HL-60 (cell line): ENCODE measurements around the gene BRD4.

Experiments used
- DNase-seq, 2 experiments: peaks; one replicate each; pipeline ENCODE4 v3.0.0-alpha.2; 2010 to 2020; ENCODE audit warnings: low read depth in 1 of 2, low spot score in 1 of 2
- H3K27ac ChIP-seq: fragments of 250-450 bp; sonication (Bioruptor Pico); replicated peaks from 2 replicates; pipeline ENCODE4 v1.5.1; 2020; ENCODE audit warnings: mild to moderate bottlenecking, moderate library complexity
- H3K27me3 ChIP-seq: fragments of 250-450 bp; sonication (Bioruptor Pico); 2 replicates; pipeline ENCODE4 v1.5.1; 2021; ENCODE audit warnings: mild to moderate bottlenecking, moderate library complexity; ENCODE audit not compliant: insufficient read depth, poor library complexity, severe bottlenecking
- H3K4me3 ChIP-seq: replicated peaks from 2 replicates; pipeline ENCODE4 v1.5.1; 2011; ENCODE audit warnings: mild to moderate bottlenecking, control low read depth, low read length; ENCODE audit not compliant: insufficient read depth
- GABPA ChIP-seq: IDR thresholded peaks from 2 replicates; pipeline ENCODE4 v1.6.1; 2012; ENCODE audit warnings: low read depth
- POLR2AphosphoS5 ChIP-seq: IDR thresholded peaks from 2 replicates; pipeline ENCODE4 v1.6.1; 2012; ENCODE audit warnings: low read depth
- SPI1 ChIP-seq: IDR thresholded peaks from 2 replicates; pipeline ENCODE4 v1.6.1; 2012; ENCODE audit warnings: low read depth, mild to moderate bottlenecking, borderline replicate concordance
- TF ChIP-seq, protein P1 (sequence below): IDR thresholded peaks from 2 replicates; pipeline ENCODE4 v1.6.1; 2012; ENCODE audit warnings: low read depth; ENCODE audit not compliant: insufficient replicate concordance
- TF ChIP-seq, protein P2 (sequence below): IDR thresholded peaks from one replicate; pipeline ENCODE4 v1.5.1; 2011; ENCODE audit warnings: low read length, control low read depth, inconsistent platforms; ENCODE audit not compliant: insufficient read depth

BRD4 gene

DNA sequence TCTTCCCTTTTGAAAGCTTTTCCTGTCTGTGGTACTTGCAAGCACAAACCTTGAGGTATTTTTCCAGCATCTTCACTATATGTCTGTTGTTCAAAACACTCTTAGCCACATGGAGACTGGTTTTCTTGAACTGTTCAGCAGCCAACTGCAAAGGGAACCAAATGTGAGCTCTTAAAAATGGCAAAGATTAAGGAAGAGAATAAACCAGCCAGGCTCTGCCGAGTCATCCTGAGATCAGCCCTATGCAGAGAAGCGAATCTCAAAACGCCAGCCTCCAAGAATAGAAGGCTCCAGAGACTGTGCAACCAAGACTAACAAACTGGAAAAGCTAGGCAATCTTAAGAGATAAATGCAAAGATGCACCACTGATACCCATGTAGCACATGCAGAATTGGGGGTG is 26.6 kb upstream of the BRD4 start:
- DNase-seq = no peak
- no peaks in the 10 kb centered on the region for H3K27me3 ChIP-seq
- TF ChIP-seq, protein P1, sequence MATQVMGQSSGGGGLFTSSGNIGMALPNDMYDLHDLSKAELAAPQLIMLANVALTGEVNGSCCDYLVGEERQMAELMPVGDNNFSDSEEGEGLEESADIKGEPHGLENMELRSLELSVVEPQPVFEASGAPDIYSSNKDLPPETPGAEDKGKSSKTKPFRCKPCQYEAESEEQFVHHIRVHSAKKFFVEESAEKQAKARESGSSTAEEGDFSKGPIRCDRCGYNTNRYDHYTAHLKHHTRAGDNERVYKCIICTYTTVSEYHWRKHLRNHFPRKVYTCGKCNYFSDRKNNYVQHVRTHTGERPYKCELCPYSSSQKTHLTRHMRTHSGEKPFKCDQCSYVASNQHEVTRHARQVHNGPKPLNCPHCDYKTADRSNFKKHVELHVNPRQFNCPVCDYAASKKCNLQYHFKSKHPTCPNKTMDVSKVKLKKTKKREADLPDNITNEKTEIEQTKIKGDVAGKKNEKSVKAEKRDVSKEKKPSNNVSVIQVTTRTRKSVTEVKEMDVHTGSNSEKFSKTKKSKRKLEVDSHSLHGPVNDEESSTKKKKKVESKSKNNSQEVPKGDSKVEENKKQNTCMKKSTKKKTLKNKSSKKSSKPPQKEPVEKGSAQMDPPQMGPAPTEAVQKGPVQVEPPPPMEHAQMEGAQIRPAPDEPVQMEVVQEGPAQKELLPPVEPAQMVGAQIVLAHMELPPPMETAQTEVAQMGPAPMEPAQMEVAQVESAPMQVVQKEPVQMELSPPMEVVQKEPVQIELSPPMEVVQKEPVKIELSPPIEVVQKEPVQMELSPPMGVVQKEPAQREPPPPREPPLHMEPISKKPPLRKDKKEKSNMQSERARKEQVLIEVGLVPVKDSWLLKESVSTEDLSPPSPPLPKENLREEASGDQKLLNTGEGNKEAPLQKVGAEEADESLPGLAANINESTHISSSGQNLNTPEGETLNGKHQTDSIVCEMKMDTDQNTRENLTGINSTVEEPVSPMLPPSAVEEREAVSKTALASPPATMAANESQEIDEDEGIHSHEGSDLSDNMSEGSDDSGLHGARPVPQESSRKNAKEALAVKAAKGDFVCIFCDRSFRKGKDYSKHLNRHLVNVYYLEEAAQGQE = no peak
- TF ChIP-seq SPI1 (no peak), GABPA (no peak), POLR2AphosphoS5 (no peak)
- TF ChIP-seq, protein P2, sequence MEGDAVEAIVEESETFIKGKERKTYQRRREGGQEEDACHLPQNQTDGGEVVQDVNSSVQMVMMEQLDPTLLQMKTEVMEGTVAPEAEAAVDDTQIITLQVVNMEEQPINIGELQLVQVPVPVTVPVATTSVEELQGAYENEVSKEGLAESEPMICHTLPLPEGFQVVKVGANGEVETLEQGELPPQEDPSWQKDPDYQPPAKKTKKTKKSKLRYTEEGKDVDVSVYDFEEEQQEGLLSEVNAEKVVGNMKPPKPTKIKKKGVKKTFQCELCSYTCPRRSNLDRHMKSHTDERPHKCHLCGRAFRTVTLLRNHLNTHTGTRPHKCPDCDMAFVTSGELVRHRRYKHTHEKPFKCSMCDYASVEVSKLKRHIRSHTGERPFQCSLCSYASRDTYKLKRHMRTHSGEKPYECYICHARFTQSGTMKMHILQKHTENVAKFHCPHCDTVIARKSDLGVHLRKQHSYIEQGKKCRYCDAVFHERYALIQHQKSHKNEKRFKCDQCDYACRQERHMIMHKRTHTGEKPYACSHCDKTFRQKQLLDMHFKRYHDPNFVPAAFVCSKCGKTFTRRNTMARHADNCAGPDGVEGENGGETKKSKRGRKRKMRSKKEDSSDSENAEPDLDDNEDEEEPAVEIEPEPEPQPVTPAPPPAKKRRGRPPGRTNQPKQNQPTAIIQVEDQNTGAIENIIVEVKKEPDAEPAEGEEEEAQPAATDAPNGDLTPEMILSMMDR = no peak
- H3K27ac ChIP-seq = no peak overlapping the region
- H3K4me3 ChIP-seq = no peak overlapping the region

DNA sequence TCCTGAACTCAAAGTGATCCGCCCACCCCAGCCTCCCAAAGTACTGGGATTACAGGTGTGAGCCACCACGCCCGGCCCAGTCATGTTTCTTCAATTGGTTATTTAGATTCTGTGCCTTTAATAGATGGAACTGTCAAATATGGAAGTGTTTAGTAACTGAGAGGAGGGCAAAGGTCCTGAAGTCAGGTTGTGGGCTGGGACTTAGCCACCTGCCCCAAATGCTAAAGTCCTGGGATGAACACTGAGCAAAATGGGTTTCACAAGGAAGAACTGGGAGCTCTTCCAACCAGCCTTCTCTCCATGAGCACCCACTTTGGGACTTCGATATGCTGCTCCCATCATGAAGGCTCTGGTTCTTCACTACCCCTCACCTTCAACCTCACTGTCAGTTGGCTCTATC is 25.6 kb upstream of the BRD4 start:
- TF ChIP-seq, protein P1 = no peak
- no peak for TF ChIP-seq GABPA
- Histone ChIP-seq H3K27ac (no peak overlapping the region), H3K4me3 (no peak overlapping the region), H3K27me3 (no peaks in the 10 kb centered on the region)
- no peak for DNase-seq

DNA sequence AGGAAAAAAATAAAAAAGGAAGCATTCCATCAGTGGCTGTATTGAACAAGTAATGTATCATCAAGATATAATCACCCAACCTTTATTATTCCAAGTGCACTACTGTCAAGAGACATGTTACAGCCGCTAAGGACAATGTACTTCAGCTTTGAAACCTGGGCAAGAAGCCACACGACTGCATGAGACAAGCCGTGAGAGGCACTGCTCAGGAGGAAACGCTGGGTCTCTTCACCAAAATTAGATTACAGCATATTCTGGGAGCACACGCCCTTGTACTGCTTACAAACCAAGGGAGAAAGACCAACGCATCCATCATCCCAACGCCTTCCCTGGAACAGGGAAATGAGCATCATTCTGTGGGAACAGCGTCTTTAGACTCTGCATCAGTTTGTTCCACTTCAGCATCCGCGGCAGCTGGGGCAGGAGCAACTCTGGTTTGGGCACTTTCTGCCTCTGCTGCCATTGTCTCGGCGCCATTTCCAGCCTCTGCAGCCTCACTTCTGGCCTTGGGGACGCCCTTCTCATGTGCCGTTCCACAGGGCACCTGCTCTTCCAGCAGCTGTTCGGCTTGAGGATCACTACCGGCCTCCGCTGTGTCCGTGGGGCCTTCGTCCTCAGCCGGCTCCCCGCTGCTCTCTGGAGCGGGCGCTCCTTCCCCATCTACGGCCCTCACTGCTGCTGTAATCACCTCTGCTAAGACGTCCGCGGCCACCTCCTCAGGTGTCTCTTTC is 22.4 kb upstream of the BRD4 start:
- Histone ChIP-seq H3K27ac (no peak overlapping the region), H3K4me3 (no peak overlapping the region), H3K27me3 (no peaks in the 10 kb centered on the region)
- TF ChIP-seq, protein P1 = no peak
- TF ChIP-seq POLR2AphosphoS5 (no peak), SPI1 (no peak), GABPA (no peak)
- TF ChIP-seq, protein P2 = no peak
- DNase-seq = no peak
